Measurements from ENCODE around the gene TACR3. TPM values are rescaled to one million over a fixed set of nuclear protein-coding genes. Genes with fewer than 3 reads are reported as not detected.

Gene TACR3
- total RNA-seq, 4 donors from 2014 or later, result not detected

- Histone ChIP-seq H3K4me1 (no peaks in the 10 kb centered on the region), H3K27me3 (no peaks in the 10 kb centered on the region), H3K27ac (no peak overlapping the region), H3K36me3 (no peaks in the 10 kb centered on the region), H3K4me3 (no peak overlapping the region), H3K9me3 (no peaks in the 10 kb centered on the region)
- in situ Hi-C loops (cut with MboI; ENCODE audit: low pct_ligation_motif_present in 1 of 4, low pct_unique_long_range_greater_than_20kb in 1 of 4, low sequenced_read_pairs in 3 of 4) (no loop called here), intact Hi-C loops (cut with DNase I; ENCODE audit: low total_unique reads) (no loop called here)
- no peak for DNase-seq
- TF ChIP-seq POLR2AphosphoS5 (IDR thresholded peaks at IDR 0.05), result no peak
- TF ChIP-seq EP300 (IDR thresholded peaks at IDR 0.05; ENCODE audit: low read depth), result no peak
- TF ChIP-seq POLR2A (IDR thresholded peaks at IDR 0.05), result no peak
- TF ChIP-seq, protein P1, sequence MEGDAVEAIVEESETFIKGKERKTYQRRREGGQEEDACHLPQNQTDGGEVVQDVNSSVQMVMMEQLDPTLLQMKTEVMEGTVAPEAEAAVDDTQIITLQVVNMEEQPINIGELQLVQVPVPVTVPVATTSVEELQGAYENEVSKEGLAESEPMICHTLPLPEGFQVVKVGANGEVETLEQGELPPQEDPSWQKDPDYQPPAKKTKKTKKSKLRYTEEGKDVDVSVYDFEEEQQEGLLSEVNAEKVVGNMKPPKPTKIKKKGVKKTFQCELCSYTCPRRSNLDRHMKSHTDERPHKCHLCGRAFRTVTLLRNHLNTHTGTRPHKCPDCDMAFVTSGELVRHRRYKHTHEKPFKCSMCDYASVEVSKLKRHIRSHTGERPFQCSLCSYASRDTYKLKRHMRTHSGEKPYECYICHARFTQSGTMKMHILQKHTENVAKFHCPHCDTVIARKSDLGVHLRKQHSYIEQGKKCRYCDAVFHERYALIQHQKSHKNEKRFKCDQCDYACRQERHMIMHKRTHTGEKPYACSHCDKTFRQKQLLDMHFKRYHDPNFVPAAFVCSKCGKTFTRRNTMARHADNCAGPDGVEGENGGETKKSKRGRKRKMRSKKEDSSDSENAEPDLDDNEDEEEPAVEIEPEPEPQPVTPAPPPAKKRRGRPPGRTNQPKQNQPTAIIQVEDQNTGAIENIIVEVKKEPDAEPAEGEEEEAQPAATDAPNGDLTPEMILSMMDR (IDR thresholded peaks at IDR 0.05), result no peak
- WGBS, 2 donors (ENCODE audit: low coverage in 1 of 2), result 90 to 91% methylated on average over 2 to 3 of the region's 3 CpGs
Observed at GRCh38 chr4:103721251-103721650, 1.5 kb upstream of the TACR3 start.

- Histone ChIP-seq H3K4me1 (no peaks in the 10 kb centered on the region), H3K27me3 (no peaks in the 10 kb centered on the region), H3K36me3 (no peaks in the 10 kb centered on the region), H3K4me3 (no peak overlapping the region), H3K9me3 (no peaks in the 10 kb centered on the region), H3K27ac (no peak overlapping the region)
- TF ChIP-seq POLR2AphosphoS5 (IDR thresholded peaks at IDR 0.05), result no peak
- no peak for TF ChIP-seq EP300 (IDR thresholded peaks at IDR 0.05; ENCODE audit: low read depth)
- TF ChIP-seq POLR2A (IDR thresholded peaks at IDR 0.05), result no peak
- TF ChIP-seq, protein P1 (IDR thresholded peaks at IDR 0.05), result no peak
- intact Hi-C loops (cut with DNase I; ENCODE audit: low total_unique reads) (no loop called here), in situ Hi-C loops (cut with MboI; ENCODE audit: low pct_ligation_motif_present in 1 of 4, low pct_unique_long_range_greater_than_20kb in 1 of 4, low sequenced_read_pairs in 3 of 4) (no loop called here)
- WGBS, 2 donors (ENCODE audit: low coverage in 1 of 2), result 57 to 76% methylated on average over 8 of the region's 8 CpGs
- no peak for DNase-seq
Observed at GRCh38 chr4:103720661-103721060, 876 bp upstream of the TACR3 start.

- H3K36me3 ChIP-seq, result no peaks in the 10 kb centered on the region
- WGBS, 2 donors (ENCODE audit: low coverage in 1 of 2), result 42 to 43% methylated on average over 5 to 32 of the region's 39 CpGs
- DNase-seq, result no peak
- H3K27me3 ChIP-seq, result no peaks in the 10 kb centered on the region
- H3K27ac ChIP-seq, result no peak overlapping the region
- in situ Hi-C loops (cut with MboI; ENCODE audit: low pct_ligation_motif_present in 1 of 4, low pct_unique_long_range_greater_than_20kb in 1 of 4, low sequenced_read_pairs in 3 of 4), result no loop called here
- no peaks in the 10 kb centered on the region for H3K4me1 ChIP-seq
- H3K4me3 ChIP-seq, result peak overlapping the region in 2 of 4 donors; percentile 3 to 33
- TF ChIP-seq, protein P1 (IDR thresholded peaks at IDR 0.05), result no peak
- no peak for TF ChIP-seq POLR2A (IDR thresholded peaks at IDR 0.05)
- TF ChIP-seq POLR2AphosphoS5 (IDR thresholded peaks at IDR 0.05), result no peak
- no peak for TF ChIP-seq EP300 (IDR thresholded peaks at IDR 0.05; ENCODE audit: low read depth)
- intact Hi-C loops (cut with DNase I; ENCODE audit: low total_unique reads), result no loop called here
- H3K9me3 ChIP-seq, result no peaks in the 10 kb centered on the region
Observed at GRCh38 chr4:103719105-103719829, 518 bp downstream of the TACR3 start.

- Histone ChIP-seq H3K4me3 (no peak overlapping the region), H3K9me3 (no peaks in the 10 kb centered on the region), H3K4me1 (no peaks in the 10 kb centered on the region), H3K27me3 (no peaks in the 10 kb centered on the region), H3K27ac (no peak overlapping the region), H3K36me3 (no peaks in the 10 kb centered on the region)
- no peak for DNase-seq
- in situ Hi-C loops (cut with MboI; ENCODE audit: low pct_ligation_motif_present in 1 of 4, low pct_unique_long_range_greater_than_20kb in 1 of 4, low sequenced_read_pairs in 3 of 4), result no loop called here
- intact Hi-C loops (cut with DNase I; ENCODE audit: low total_unique reads), result no loop called here
- no peak for TF ChIP-seq POLR2A (IDR thresholded peaks at IDR 0.05)
- TF ChIP-seq, protein P1 (IDR thresholded peaks at IDR 0.05), result no peak
- TF ChIP-seq EP300 (IDR thresholded peaks at IDR 0.05; ENCODE audit: low read depth), result no peak
- no peak for TF ChIP-seq POLR2AphosphoS5 (IDR thresholded peaks at IDR 0.05)
Observed at GRCh38 chr4:103692615-103693014, 27.2 kb downstream of the TACR3 start.
